GM18909 (cell line): ENCODE measurements around the gene PMFBP1.

ENCODE experiments used
- ATAC-seq: cut with Tn5 transposase; IDR thresholded peaks from one replicate; pipeline ENCODE4 v1.9.1; 2021; ENCODE audit warnings: mild to moderate bottlenecking; ENCODE audit not compliant: unreplicated experiment, poor library complexity

Gene PMFBP1

DNA sequence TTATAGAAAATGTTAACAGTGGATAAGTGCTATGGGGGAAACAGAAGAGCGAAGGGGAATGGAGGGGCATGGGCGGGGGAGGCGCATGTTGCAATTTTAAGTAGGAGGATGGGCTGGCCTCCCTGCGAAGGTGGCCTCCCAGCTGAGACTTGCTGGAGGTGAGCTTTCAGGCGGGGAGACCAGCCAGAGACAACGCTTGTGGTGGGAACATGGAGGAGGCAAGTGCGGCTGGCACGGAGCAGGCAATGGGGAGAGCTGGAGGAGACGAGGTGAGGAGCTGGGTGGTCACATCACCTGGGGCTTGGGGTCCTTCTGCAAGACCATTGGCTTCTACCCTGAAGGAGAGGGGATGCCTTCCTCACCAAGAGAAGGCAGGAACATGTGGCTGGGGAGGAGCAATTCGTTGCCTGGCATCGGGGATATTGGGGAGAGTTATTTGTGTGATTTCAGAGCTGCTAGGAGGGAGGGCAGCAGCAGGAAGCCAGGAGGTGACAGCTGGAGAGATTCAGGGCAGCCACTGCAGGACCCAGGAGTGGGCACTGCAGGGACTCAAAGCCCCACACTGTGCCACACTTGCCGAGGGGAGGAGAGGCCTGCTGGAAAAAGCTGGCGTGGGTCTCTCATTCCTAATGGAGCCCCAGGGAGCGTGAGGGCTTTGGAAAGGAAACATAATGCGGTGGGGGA is 34.4 kb downstream of the PMFBP1 start:
- ATAC-seq: no peak

DNA sequence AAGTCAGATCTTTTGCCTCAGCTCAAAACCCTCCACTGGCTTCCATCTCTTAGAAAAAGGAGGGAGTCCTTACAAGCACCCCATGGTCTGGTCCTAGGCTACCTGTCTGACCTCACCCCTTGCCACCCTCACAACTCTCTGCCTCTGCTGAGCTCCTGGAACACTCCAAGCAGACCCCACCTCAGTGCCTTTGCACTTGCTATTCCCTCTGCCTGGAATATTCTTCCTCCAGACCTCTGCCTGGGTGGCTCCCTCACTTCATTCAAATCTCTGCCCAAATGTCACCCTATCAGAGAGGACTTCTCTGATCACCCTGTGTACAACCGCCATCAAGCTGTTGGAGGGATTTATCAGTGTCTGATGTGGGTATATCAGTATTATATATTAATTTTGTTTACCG is 37.4 kb downstream of the PMFBP1 start:
- no peak for ATAC-seq

DNA sequence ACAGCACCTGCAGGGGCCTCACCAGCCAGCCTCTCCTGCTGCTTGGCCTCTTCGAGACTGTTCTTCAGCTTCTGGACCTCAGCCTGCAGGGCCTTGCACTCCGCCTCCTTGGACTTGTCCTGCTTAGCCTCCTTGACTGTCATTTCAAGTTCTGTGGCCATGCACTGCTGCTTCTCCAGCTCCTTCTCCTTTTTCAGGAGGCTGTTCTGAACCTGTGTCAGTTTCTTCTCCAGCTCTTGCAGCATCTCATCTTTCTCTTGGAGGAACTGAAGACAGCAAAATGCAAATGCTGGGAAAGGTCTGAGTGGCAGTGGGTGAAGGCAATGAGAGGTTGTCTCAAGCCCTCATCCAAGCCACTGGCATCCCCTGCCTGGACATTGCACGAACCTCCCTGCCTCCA is 39.2 kb downstream of the PMFBP1 start:
- ATAC-seq: no peak

DNA sequence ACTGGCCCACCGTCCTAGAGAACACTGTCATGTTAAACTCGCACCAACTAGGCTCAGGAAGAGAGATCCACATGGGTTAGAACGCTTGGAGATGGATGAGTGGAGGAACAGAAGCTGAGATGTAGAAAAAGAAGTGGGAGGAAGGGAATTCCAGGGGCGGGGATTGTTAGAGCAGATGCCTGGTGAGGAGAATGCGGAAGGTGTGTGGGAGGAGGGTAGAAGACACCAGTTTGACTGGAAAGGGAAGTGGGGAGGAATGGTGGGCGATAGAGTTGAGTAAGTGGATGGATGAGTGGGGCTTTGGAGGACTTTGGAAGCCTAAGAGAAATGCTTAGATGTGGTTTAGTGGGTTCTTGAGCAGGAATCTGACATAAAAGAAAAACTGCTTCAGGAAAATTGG is 40.9 kb downstream of the PMFBP1 start:
- ATAC-seq: no peak

DNA sequence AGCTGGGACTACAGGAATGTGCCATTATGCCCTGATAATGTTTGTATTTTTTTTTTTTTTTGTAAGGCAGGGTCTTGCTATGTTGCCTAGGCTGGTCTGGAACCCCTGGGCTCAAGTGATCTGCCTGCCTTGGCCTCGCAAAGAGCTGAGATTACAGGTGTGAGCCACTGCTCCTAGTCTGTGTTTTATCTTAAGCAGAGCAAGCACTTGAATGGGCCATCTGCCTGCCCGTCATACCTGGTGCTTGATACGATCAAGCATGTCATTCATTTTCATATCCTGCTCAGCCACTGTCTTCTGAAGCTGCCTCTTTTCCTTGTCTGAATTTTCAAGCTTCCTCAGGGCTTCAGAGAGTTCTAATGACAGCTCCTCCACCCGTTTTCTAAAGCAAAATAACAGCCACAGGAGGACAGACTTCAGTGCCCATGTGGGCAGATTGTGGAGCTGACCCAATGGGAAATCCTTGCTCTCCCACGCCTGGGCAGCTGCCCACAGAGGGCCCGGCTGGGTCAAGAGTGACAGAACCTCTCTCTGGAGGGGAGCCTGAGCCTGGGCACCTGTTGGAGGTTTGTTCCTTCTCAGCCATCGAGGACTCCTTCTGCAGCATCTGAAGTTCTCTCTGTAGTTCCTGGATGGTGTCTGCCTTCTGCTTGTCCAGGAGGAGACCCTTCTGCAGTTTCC is 41.8 kb downstream of the PMFBP1 start:
- no peak for ATAC-seq

DNA sequence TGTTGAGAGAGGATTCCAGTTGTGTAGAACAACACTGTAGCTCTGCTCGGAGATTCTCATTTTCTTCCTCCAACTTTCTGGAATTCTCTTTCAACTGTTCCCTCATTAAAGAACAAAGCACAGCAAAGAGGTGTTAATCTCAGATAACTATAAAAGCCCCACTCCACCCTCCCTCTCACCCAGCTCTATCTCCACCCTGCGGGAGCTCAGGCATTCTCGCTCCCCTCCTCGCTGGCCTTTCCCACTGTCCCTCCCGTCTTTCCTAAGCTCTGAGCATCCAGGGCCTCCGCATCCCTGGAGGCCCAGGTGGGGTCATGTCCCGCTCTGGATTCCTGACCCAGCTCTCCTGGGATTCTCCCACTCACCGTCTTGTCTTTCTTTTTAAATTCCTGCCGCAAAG is 43.3 kb downstream of the PMFBP1 start:
- ATAC-seq: no peak

DNA sequence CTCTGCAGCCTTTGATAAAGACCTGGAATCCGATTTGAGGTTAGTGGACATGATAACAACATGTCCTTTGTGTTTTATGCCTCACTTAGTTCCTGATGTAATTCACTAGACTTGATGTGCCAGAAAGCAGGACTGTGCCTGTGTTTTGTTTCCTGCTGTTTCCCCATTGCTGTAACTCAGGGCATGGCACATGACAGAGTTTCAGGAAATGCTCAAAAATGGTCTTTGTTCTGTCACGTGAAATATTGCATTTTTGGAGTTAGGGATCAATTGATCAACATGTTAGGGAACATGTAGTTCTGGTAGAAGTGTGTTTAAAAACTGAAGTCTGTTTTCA is 45.6 kb downstream of the PMFBP1 start:
- ATAC-seq: no peak

DNA sequence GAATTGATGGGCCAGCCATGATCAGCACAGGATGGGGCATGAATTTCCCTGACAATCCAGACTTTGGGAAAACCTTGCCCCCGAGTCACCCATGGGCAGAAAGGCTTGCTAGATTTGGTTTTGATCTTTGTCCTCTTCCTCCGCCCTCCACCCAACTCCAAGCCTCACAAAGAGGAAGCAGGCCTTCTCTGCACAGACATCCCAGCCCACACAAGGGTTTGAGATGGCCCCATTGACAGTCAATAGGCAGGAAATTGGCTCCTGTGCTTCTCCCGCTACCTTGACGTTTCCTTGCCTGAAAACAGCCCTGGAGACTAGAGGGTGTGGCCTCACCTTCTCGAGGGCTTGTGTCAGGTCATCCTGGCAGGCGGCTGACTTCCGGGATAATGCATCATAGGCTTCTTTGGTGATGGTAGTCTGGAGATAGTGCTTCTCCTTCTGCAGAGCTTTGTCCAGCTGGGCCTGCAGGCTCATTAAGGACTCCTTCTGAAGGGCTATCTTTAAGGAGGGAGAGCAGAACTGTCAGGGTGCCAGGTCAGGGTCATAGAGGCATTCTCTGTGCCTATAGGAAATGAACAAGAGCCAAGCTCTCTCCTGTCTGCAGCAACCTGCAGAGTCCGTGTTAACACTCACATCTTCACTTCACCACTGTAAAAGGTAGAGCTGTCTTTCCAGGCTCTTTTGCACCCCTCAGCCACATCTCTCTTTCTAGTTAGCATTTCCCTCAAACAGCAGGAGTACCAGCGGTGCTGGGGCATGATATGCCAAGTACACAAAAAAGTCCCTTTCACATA is 46.1 kb downstream of the PMFBP1 start:
- no peak for ATAC-seq

DNA sequence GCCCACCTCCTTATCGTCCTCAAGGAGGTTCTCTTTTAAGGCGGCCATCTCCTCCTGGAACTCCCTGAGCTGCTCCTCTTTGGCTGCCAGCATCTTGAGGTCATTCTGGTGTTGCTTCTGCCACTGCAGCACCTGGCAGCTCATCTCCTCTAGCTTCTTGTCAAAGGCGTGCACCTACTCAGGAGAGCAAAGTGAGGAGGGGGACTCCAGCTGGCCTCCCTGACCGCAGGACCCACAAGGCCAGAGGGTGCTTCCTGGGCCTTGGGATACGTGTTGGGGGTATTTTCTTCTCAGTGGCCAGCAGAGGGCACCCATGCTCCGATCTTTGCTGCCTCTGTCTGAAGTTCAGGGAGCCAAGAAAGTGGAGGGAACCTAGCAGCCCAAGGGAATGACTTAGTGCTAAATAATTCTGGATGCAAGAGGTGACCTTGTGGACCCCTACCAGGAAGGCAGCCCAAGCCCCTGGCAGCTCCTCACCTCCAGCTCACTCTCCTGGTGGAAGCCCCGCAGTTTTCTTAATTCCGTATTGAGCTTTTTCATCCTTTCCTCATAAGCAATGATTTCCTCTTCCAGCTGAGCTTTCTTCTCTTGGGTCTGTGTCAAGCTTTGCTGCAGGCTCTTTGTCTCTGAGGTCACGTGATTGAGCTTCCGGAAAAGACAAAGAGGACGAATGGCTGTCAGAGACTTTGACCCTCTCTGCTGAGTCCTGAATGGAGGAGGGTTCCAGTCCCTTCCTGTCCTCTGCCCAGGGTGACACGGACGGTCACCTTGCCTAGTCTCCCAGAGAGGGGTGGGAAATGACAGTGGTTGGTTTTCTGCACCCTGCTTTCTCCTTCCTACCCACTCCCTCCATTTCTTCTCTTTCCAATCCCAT is 47.0 kb downstream of the PMFBP1 start:
- peak; percentile 68 for ATAC-seq

DNA sequence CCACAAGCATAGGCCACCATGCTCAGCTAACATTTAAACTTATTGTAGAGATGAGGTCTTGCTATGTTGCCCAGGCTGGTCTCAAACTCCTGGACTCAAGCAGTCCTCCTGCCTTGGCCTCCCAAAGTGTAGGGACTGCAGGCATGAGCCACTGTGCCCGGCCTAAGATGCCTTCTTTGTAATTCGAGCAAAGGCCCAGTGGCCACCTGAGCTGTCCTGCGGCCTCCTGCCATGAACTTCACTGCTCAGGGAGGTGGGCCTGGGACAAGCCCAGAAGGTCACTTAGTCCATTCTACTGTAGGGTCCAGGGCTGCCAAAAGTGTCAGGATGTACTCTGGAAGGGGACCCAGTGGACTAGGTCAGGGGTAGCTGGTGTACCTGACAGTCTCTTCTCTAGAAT is 47.8 kb downstream of the PMFBP1 start:
- no peak for ATAC-seq

DNA sequence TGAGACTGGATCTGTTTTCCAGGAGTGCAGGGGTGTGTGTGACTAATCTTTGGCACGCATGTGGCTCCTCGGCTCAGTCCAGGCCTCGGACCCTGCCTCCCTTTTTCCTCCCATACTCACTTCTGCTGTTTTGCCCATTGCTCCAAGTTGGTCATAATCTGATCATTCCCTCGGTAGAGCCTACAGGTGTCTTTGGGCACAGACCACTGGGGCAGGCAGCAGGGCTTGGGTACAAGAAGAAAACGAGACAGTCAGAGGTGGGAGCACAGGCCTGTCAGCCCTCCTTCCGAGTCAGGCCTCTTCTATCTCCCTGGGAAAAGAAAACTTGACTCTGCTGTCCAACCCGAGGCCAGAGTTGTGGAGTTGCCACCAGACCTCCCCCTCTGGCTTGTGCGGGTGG is 48.5 kb downstream of the PMFBP1 start:
- no peak for ATAC-seq

DNA sequence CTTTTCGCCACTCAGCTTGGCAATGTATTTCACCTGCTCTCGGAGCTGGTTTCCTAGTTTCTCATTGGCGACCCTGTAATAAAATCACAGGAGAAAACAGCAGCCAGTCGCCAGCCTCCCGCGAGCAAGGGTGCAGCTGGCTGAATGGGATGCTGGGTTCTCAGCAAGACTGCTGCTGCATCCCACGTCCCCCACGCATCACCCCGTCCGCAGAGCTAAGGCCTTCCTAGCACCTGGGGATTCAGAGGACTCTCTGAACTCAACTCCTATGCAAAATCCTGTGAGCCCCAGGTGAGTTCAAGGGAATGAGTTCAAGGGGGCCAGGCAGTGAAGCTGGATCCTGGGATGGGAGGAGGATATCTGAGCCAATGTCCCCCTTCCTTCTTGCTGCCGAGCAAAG is 49.0 kb downstream of the PMFBP1 start:
- ATAC-seq: no peak

DNA sequence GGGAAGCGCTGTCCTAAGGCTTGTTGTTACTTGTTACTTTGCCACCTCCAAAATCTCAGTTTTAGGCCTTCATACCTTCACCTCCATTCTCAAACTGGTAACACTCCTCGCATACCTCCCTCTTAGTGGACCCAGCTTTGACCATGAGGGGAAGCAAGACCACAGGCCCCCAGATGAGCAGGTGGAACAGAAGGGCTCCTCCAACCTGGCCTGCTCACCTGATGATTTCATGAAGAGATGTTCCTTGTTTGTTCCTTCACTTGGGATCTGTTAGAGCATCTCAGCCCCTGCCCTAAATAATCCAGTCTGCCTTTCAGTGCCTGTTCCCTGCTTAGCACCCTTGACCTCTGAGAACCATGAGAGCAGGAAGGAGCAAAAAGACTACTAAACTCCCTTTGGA is 49.6 kb downstream of the PMFBP1 start:
- no peak for ATAC-seq

DNA sequence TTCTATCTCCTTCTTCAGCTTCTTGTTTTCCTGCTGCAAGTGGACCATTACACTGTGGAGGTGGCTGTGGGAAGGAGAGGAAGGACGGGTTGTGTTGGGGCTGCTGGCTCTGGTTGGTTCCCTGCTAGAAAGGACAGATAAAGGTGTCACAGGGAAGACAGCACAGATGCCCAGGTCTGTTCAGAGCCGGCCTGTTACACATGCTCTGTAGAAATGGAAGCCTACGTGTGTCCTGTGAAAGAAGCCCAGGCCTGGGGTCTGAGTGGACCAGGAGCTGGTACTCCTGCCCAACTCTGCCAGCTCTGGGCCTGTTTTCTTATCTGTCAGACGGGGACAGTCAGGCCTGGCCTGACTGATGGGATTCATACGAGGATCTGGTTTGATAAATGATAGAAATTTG is 51.9 kb downstream of the PMFBP1 start:
- no peak for ATAC-seq

DNA sequence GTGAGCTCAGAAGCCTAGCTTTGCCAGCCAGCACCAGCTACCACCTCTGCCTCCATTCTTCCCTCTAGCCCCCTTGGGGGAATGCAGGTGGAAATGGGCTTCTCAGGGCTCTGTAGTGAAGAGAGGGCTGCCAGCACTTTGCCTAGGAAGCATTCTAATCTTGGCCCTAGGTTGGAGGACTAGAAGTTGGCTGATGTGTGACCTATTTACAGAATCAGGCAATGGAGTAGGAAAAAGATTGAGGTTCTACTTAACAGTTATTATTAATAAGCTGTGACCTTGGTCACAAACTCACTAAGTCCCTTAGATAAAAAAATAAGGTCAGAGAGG is 58.4 kb downstream of the PMFBP1 start:
- no peak for ATAC-seq

DNA sequence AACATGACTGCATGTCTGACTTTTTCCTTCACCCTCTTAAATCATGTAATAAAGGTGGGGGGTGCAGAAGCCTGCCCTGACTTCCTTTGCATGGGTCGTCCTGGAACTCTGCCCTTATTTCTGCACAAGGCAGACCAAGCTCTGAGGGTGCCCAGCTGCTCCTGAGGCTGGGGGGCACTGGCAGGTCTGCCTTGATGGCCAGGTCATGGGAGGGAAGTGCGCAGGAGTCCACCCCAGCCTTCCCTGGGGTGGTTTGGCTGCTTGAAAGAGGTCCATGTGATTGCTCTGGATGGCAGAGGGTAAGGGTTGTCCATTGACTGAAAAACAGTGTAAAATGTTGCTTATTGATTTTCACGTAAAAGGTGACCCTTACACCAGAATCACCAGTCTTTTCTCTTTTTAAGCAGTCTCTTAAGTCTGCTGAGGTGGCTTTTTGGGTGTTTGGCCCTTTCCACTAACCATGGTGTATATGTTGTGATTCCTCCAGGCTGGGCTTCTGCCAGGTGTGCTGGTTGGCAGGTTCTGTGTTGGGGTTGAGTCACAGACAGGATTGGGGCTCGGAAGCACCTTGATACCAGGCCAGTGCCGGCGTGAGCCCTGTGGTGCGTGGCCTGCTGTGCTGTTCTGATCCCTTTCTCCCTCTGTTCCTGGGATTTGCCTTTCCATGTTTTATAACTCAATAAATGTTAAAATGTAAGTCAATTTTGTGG is 58.9 kb downstream of the PMFBP1 start:
- ATAC-seq: no peak

DNA sequence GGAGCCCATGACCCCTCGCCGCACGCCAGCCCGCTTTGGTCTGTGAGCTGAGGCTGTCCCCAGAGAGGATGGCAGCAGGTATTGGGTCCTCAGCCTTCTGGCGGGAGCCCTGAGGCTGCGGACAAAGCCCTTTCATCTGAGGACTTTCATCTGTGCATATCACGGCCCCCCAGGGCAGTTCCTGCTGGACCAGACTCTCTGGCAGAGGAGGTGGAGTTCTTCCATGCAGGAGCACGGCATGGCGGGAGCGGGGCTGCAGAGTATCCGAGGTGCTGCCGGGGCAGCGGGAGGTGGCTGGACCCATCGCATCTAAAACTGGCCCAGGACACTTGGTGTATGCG is 59.5 kb downstream of the PMFBP1 start:
- no peak for ATAC-seq

DNA sequence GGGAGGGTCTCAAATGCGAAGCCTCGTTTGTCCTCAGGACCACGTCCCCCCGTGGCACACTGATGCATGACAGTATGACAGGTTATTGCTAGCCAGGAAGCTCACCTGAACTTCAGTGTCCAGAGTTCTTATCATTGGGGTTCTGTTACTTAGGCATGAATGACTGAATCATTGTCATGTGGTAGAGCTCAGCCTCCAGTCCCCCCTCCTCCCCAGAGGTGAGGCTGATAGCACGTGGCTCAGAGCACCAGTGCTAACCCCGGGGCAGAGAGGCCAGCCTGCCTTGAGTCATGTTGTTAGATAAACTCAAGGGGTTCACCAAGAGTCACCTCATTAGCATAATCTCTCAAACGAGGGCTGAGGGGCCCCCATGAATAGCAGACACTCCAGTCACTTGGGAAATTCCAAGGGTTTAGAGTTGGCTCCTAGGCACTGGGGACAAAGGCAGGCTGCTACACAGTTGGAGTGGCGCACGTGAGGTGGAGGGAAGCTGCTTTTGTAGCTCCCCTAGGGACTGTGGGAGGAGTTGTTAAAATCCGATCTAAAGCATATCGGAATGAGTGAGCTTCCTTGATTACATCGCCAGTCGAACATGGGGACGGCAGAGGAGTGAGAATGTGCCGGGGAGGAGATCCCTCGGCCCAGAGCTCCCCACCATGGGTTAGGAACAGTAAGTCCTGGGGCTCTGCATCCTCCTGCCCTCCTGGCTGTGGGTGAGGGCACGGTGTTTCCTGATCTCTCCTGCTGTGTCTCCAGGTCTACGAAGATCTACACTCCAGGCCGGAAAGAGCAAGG is 60.1 kb downstream of the PMFBP1 start:
- ATAC-seq: no peak
